Adipocyte (in vitro differentiated cells): ENCODE measurements around the gene PDE3A.
A peak's percentile ranks its signal among the peaks of the same experiment; 100 is the strongest.

ENCODE experiments used
- DNase-seq: peaks from one replicate; pipeline ENCODE4 v3.0.0-alpha.2; 2015; ENCODE audit warnings: low read depth
- H3K27me3 ChIP-seq: replicated peaks from 2 replicates; pipeline ENCODE4 v1.7.0; 2013; ENCODE audit warnings: mild to moderate bottlenecking, low read length, moderate library complexity; ENCODE audit not compliant: control insufficient read depth, insufficient read depth
- H3K36me3 ChIP-seq: 2 replicates; pipeline ENCODE4 v1.7.0; 2013; ENCODE audit warnings: low read length, mild to moderate bottlenecking, moderate library complexity; ENCODE audit not compliant: control insufficient read depth, insufficient read depth, severe bottlenecking
- H3K4me1 ChIP-seq: 2 replicates; pipeline ENCODE4 v1.7.0; 2013; ENCODE audit warnings: mild to moderate bottlenecking, low read length, moderate library complexity; ENCODE audit not compliant: control insufficient read depth, insufficient read depth
- H3K4me3 ChIP-seq: 2 replicates; pipeline ENCODE4 v1.7.0; 2013; ENCODE audit warnings: mild to moderate bottlenecking, low read length, moderate library complexity
- H3K9ac ChIP-seq: 2 replicates; pipeline ENCODE4 v1.7.0; 2013; ENCODE audit warnings: mild to moderate bottlenecking, low read length, moderate library complexity
- H3K9me3 ChIP-seq: 2 replicates; pipeline ENCODE4 v1.7.0; 2013; ENCODE audit warnings: mild to moderate bottlenecking, low read length, moderate library complexity; ENCODE audit not compliant: control insufficient read depth

Gene PDE3A

DNA sequence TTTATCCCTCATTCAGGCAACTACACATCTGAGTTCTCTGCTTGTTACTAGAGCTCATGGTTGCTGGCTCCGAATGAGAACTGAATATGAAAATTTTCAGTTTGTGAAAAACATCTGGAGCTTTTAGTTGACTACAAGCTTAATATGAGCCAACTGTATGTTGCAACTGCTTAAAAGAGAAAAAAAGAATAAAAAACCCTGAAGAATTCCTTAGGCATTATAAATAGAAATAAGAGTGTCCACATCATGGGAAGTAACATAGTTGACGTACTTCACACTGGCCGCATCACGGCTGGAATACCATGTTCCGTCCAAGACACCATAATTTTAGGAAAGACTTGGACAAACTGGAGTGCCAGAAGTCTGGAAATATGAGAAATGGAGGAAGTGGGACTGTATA lies 57.9 kb downstream of the PDE3A start:
- Histone ChIP-seq H3K36me3 (no peaks in the 10 kb centered on the region), H3K9me3 (no peaks in the 10 kb centered on the region), H3K9ac (peak overlapping the region; percentile 16), H3K4me3 (peak overlapping the region; percentile 69), H3K4me1 (peaks cover 10% of the 10 kb centered on the region), H3K27me3 (no peaks in the 10 kb centered on the region)
- peak; percentile 85 for DNase-seq

DNA sequence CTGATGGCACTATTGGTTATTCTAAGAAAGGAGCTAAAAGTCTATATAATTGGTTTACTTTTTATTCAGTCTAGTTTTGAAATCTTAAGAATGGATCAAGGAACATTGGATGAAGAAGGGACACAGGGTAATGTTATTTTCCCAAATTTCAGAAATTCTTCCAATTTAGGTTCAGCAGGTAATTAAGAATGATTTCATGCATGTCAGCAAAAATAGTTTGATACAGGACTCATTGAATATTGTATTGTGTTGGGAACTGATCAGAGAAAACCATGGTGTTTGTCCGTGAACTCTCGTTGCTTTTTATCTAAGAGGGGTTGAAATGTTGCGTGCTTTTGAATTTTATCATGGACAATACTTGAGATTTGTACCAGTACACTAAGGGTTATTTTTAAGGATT lies 58.6 kb downstream of the PDE3A start:
- no peak for DNase-seq
- Histone ChIP-seq H3K36me3 (no peaks in the 10 kb centered on the region), H3K4me1 (peaks cover 10% of the 10 kb centered on the region), H3K9ac (no peak overlapping the region), H3K9me3 (no peaks in the 10 kb centered on the region), H3K4me3 (no peak overlapping the region), H3K27me3 (no peaks in the 10 kb centered on the region)

DNA sequence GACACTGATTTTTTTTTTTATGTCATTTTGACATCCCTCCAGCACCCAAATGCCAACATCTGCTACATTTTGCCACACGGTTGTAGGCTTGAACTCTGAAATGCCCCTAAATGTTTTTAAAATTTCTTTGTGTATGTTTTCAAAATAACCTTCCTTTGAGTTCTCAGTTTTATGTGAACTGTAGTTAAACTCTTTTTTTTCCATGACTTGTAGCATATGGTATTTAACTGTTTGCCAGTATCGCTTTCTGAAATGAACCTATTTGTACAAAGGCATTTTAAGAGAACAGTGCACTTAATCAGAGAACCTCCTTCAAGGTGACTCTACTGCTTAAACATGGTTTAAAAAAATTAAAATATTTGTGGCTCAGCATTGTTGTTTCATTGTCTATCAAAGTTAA lies 61.5 kb downstream of the PDE3A start:
- H3K9ac ChIP-seq = no peak overlapping the region
- H3K9me3 ChIP-seq = no peaks in the 10 kb centered on the region
- H3K36me3 ChIP-seq = no peaks in the 10 kb centered on the region
- H3K4me1 ChIP-seq = peaks cover 11% of the 10 kb centered on the region
- DNase-seq = peak; percentile 49
- H3K27me3 ChIP-seq = no peaks in the 10 kb centered on the region
- no peak overlapping the region for H3K4me3 ChIP-seq

DNA sequence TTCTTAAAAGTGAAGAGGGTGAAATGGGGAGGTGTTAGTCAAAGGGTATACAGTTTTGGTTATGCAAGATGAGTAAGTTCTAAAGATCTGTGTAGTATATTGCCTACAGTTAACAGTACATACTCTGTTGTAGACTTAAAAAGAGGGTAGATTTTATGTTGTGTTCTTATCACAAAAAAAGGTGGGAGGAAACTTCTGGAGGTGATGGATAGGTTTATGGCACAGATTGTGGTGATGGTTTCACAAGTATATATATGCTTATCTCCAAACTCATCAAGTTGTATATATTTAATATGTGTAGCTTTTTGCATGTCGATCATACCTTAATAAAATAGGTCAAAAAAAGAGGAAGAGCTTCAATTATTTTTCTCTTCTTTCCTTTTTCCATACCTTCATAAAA lies 64.0 kb downstream of the PDE3A start:
- H3K27me3 ChIP-seq = no peaks in the 10 kb centered on the region
- no peaks in the 10 kb centered on the region for H3K9me3 ChIP-seq
- H3K36me3 ChIP-seq = no peaks in the 10 kb centered on the region
- H3K9ac ChIP-seq = no peak overlapping the region
- H3K4me1 ChIP-seq = peaks cover 20% of the 10 kb centered on the region
- no peak overlapping the region for H3K4me3 ChIP-seq
- no peak for DNase-seq

DNA sequence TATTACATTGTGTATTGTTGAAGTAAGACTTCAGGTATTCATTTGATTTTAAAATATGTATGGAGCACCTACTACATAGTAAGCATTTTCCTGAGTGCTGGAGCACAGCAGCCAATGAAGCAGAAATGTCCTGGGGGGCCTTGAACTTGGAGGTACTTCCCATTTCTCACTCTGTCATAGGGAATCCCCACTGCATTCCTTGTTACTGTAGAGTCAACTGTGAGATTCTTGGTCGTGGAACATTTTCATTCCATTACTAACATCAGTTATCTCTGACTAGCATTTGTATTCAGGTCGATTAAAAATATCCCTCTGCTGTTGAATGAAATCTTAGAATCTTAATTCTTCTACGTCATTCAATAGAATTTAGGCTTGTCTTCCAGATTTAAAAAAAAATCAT lies 66.7 kb downstream of the PDE3A start:
- H3K27me3 ChIP-seq = no peaks in the 10 kb centered on the region
- DNase-seq = peak; percentile 45
- H3K4me3 ChIP-seq = no peak overlapping the region
- peaks cover 41% of the 10 kb centered on the region for H3K4me1 ChIP-seq
- H3K9me3 ChIP-seq = no peaks in the 10 kb centered on the region
- no peaks in the 10 kb centered on the region for H3K36me3 ChIP-seq
- H3K9ac ChIP-seq = no peak overlapping the region

DNA sequence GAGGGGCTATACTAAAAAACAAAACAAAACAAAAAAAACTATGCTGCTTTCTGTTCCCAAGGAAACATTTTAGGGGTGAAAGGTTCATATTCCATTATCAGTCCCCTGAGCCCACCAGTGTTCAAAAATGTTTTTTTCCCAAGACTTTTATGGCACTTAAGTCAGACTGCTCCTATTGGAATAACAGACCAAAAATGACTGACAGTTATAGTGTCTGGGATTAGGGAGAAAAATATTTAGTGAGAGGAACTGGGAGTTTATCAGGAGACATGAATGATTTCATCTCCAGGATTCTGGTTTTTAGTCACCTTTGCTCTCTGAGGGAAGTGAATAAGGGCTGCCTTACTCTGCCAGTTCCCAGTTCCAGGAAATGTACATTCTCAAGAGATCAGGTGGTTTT lies 68.0 kb downstream of the PDE3A start:
- no peaks in the 10 kb centered on the region for H3K36me3 ChIP-seq
- DNase-seq = no peak
- H3K4me1 ChIP-seq = peaks cover 53% of the 10 kb centered on the region
- no peaks in the 10 kb centered on the region for H3K9me3 ChIP-seq
- no peaks in the 10 kb centered on the region for H3K27me3 ChIP-seq
- H3K4me3 ChIP-seq = no peak overlapping the region
- H3K9ac ChIP-seq = no peak overlapping the region

DNA sequence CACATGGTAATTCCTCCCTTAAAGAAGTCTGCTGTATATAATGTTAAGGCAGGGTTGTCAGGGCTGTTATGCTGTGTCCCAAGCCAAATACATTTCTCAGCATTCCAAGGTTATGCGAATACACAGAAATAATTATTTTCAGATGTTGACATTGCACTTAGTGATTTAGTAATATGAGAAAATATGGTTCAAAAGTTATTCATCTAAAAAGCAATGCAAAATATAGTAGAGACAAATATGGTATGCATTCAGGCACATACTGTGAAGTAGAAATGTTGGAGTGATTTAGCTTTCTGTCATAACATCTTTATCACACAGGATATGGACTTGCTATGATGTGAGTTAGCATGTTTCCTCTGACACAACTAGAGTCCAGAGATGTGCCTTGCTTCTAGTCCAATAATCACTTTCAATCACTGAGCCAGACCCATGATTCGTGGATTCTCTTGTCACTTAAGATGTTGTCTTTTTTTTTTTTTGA lies 70.0 kb downstream of the PDE3A start:
- Histone ChIP-seq H3K27me3 (no peaks in the 10 kb centered on the region), H3K9ac (no peak overlapping the region), H3K36me3 (no peaks in the 10 kb centered on the region), H3K9me3 (no peaks in the 10 kb centered on the region), H3K4me1 (peaks cover 53% of the 10 kb centered on the region), H3K4me3 (no peak overlapping the region)
- peak; percentile 90 for DNase-seq

DNA sequence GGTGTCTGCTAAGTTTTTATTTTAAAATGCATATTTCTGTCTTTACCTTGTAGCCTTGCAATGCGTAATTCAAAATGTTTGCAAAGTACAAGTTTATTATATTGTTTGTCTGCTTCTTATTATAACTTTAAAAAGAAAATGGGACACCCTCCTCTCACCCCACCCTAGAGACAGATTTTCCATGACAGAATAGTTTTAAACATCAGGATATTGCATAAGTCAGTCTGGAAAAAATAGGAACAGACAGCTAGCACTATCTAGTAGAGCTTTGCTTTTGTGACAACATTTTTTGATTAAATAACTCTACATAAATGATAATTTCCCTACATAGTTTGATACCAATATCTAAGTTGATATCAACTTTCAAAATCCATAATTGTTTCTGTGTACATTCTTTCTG lies 71.3 kb downstream of the PDE3A start:
- peak overlapping the region; percentile 14 for H3K4me3 ChIP-seq
- H3K36me3 ChIP-seq = no peaks in the 10 kb centered on the region
- DNase-seq = peak; percentile 58
- no peaks in the 10 kb centered on the region for H3K27me3 ChIP-seq
- no peaks in the 10 kb centered on the region for H3K9me3 ChIP-seq
- H3K4me1 ChIP-seq = peaks cover 53% of the 10 kb centered on the region
- H3K9ac ChIP-seq = peak overlapping the region; percentile 4

DNA sequence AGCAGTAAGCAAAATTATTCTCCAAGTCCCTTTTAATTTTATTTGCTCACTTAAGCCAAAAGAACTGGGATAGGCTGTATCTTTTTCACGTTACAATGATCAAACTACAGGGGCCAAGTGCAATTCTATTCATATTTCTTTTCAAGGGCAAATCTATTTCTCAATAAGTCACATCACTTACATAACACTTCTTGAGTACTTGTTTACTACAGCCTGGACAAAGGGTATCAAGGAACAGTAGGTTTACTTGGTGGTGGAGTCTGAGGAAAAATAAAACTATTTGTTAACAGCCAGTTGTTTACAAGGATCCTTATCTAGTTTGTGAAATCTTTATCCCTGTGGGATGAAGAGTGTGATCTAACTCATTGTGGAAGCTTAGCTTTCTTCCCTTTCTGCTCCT lies 72.1 kb downstream of the PDE3A start:
- H3K27me3 ChIP-seq = no peaks in the 10 kb centered on the region
- no peak overlapping the region for H3K4me3 ChIP-seq
- peaks cover 48% of the 10 kb centered on the region for H3K4me1 ChIP-seq
- H3K36me3 ChIP-seq = no peaks in the 10 kb centered on the region
- H3K9me3 ChIP-seq = no peaks in the 10 kb centered on the region
- DNase-seq = no peak
- H3K9ac ChIP-seq = no peak overlapping the region

DNA sequence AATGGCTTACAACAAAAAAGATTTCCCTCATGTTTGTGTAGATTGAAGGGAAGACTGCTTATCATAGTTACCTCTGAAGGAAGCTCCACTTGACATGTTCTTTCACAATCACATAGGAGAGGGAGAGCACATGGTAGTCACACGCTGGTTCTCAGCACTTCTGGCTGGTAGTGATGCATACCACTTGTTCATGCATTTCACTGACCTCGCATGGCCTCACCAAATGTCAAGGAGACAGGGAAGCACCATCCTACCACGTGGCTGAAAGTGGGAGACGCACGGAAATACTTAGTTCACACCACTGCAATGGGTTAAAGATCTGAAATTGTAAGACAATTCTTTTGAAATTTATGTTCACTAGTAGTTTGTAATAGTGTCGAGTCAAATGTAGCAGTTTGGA lies 74.0 kb downstream of the PDE3A start:
- Histone ChIP-seq H3K4me3 (no peak overlapping the region), H3K36me3 (no peaks in the 10 kb centered on the region), H3K27me3 (no peaks in the 10 kb centered on the region), H3K9ac (no peak overlapping the region), H3K4me1 (peaks cover 33% of the 10 kb centered on the region), H3K9me3 (no peaks in the 10 kb centered on the region)
- no peak for DNase-seq

DNA sequence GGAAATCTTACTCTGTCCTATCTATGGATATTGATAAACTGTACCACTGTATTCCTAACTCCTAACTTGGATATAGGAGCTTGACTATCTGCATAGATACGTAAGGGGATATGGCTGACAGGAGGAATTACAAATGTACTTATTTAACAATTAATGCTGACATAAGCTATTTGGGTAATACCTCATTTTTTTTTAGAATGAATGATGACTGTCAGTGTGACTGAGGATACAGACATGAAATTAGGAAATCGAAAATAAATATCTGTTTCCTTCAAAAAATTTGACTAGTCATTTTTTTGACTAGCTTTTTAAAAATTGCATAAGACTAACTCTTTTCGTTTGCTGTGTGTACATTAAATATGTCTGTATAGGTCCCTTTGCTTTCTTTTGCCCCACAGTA lies 74.9 kb downstream of the PDE3A start:
- no peak overlapping the region for H3K9ac ChIP-seq
- no peak overlapping the region for H3K4me3 ChIP-seq
- peaks cover 28% of the 10 kb centered on the region for H3K4me1 ChIP-seq
- no peak for DNase-seq
- H3K36me3 ChIP-seq = no peaks in the 10 kb centered on the region
- no peaks in the 10 kb centered on the region for H3K9me3 ChIP-seq
- no peaks in the 10 kb centered on the region for H3K27me3 ChIP-seq

DNA sequence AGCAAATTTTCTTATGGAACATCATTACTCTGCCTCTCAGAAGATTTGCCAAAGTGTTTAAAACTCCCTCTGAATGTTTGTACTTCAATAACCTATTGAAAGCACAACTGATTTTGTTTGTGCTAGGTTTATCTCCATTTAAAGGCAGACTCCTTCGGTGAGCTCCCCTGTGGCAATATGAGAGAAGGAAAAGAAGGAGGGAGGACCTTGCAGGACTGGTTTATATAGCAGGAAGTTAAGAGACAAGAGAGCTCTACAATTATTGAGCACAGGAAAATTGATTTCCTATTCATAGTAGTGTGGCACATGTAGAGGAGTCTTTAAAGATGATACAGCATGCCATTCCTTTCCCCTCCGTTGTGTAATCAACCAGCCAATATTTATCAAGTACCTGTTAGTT lies 75.5 kb downstream of the PDE3A start:
- Histone ChIP-seq H3K9me3 (no peaks in the 10 kb centered on the region), H3K27me3 (no peaks in the 10 kb centered on the region), H3K4me1 (peaks cover 24% of the 10 kb centered on the region), H3K4me3 (no peak overlapping the region), H3K36me3 (no peaks in the 10 kb centered on the region), H3K9ac (no peak overlapping the region)
- no peak for DNase-seq
